Astrocyte (in vitro differentiated cells and primary cell): ENCODE data around the gene S100A3. TPM values are rescaled to one million over a fixed set of nuclear protein-coding genes. Genes with fewer than 3 reads are reported as not detected.

Experiments used
- DNase-seq: peaks from one replicate; pipeline ENCODE4 v3.0.0-alpha.2; 2010; ENCODE audit warnings: low read depth
- FAIRE-seq: peaks from 2 replicates; lab custom pipeline; 2011; peaks lifted over from hg19 to GRCh38; lab: Jason Lieb, UNC
- H2AFZ ChIP-seq: 2 replicates; pipeline ENCODE4 v1.6.0; 2012; ENCODE audit warnings: low read depth, low read length, inconsistent platforms
- H3K27ac ChIP-seq: 2 replicates; pipeline ENCODE4 v1.5.1; 2011; ENCODE audit warnings: low read depth, low read length, inconsistent platforms
- H3K27me3 ChIP-seq: 2 replicates; pipeline ENCODE4 v1.6.0; 2011; ENCODE audit warnings: low read length, inconsistent platforms; ENCODE audit not compliant: insufficient read depth
- H3K36me3 ChIP-seq: 2 replicates; pipeline ENCODE4 v1.5.1; 2011; ENCODE audit warnings: low read length, inconsistent platforms; ENCODE audit not compliant: insufficient read depth
- H3K4me1 ChIP-seq: 2 replicates; pipeline ENCODE4 v1.5.1; 2011; ENCODE audit warnings: low read length, inconsistent platforms; ENCODE audit not compliant: insufficient read depth
- H3K4me2 ChIP-seq: 2 replicates; pipeline ENCODE4 v1.6.0; 2012; ENCODE audit warnings: low read length, inconsistent platforms
- H3K4me3 ChIP-seq: 2 replicates; pipeline ENCODE4 v1.5.1; 2011; ENCODE audit warnings: low read depth, mild to moderate bottlenecking, low read length, inconsistent platforms; ENCODE audit not compliant: insufficient read depth
- H3K79me2 ChIP-seq: 2 replicates; pipeline ENCODE4 v1.6.0; 2012; ENCODE audit warnings: mild to moderate bottlenecking, low read length, inconsistent platforms; ENCODE audit not compliant: insufficient read depth
- H3K9ac ChIP-seq: 2 replicates; pipeline ENCODE4 v1.6.0; 2012; ENCODE audit warnings: mild to moderate bottlenecking, low read length, inconsistent platforms
- H3K9me3 ChIP-seq: 2 replicates; pipeline ENCODE4 v1.5.1; 2012; ENCODE audit warnings: low read depth, mild to moderate bottlenecking, low read length, inconsistent platforms; ENCODE audit not compliant: insufficient read depth
- H4K20me1 ChIP-seq: 2 replicates; pipeline ENCODE4 v1.6.0; 2012; ENCODE audit warnings: low read length, inconsistent platforms; ENCODE audit not compliant: insufficient read depth
- H3K27ac Mint-ChIP-seq: one replicate; pipeline ENCODE4 v1.8.0; 2021; ENCODE audit warnings: mild to moderate bottlenecking, mixed read lengths; ENCODE audit not compliant: unreplicated experiment
- H3K27me3 Mint-ChIP-seq: one replicate; pipeline ENCODE4 v1.8.0; 2021; ENCODE audit warnings: low read depth, mixed read lengths; ENCODE audit not compliant: unreplicated experiment
- H3K36me3 Mint-ChIP-seq: one replicate; pipeline ENCODE4 v1.8.0; 2021; ENCODE audit warnings: low read depth, mixed read lengths; ENCODE audit not compliant: unreplicated experiment
- H3K4me1 Mint-ChIP-seq: one replicate; pipeline ENCODE4 v1.8.0; 2021; ENCODE audit warnings: low read depth, mixed read lengths; ENCODE audit not compliant: unreplicated experiment
- H3K4me3 Mint-ChIP-seq: one replicate; pipeline ENCODE4 v1.8.0; 2021; ENCODE audit warnings: mild to moderate bottlenecking, moderate library complexity, mixed read lengths; ENCODE audit not compliant: unreplicated experiment
- H3K9me3 Mint-ChIP-seq: one replicate; pipeline ENCODE4 v1.8.0; 2021; ENCODE audit warnings: mild to moderate bottlenecking, mixed read lengths; ENCODE audit not compliant: unreplicated experiment
- CTCF ChIP-seq: IDR thresholded peaks from 2 replicates; pipeline ENCODE4 v1.5.1; 2011; ENCODE audit warnings: low read depth, mild to moderate bottlenecking, inconsistent platforms, low read length, moderate library complexity; ENCODE audit not compliant: insufficient read depth
- EZH2 ChIP-seq: IDR thresholded peaks from 2 replicates; pipeline ENCODE4 v1.6.1; 2012; ENCODE audit warnings: mild to moderate bottlenecking, low read length, inconsistent platforms; ENCODE audit not compliant: insufficient read depth
- total RNA-seq: library from RNA; stranded (reverse); gene quantifications from 2 replicates; pipeline ENCODE4 v1.2.1, GENCODE V29; 2021

The S100A3 gene
- total RNA-seq, 1 donor from 2014 or later = 14.6 TPM

GRCh38 chr1:153557877-153558276 lies 8.8 kb upstream of the S100A3 start:
- no peaks in the 10 kb centered on the region for H3K9me3 ChIP-seq
- peaks cover 12% of the 10 kb centered on the region for H3K4me1 Mint-ChIP-seq
- no peak overlapping the region for H3K9ac ChIP-seq
- no peak overlapping the region for H3K27ac ChIP-seq
- H3K9me3 Mint-ChIP-seq = peaks cover 5% of the 10 kb centered on the region
- no peak overlapping the region for H3K27ac Mint-ChIP-seq
- DNase-seq = no peak
- no peaks in the 10 kb centered on the region for H3K36me3 Mint-ChIP-seq
- TF ChIP-seq EZH2 = no peak
- TF ChIP-seq CTCF = no peak
- H3K4me3 ChIP-seq = no peak overlapping the region
- no peaks in the 10 kb centered on the region for H3K27me3 Mint-ChIP-seq
- H3K36me3 ChIP-seq = no peaks in the 10 kb centered on the region
- H2AFZ ChIP-seq = no peak overlapping the region
- H3K27me3 ChIP-seq = no peaks in the 10 kb centered on the region
- H3K4me2 ChIP-seq = no peak overlapping the region
- no peaks in the 10 kb centered on the region for H4K20me1 ChIP-seq
- no peak for FAIRE-seq
- H3K79me2 ChIP-seq = no peaks in the 10 kb centered on the region
- H3K4me3 Mint-ChIP-seq = no peak overlapping the region
- peaks cover 3% of the 10 kb centered on the region for H3K4me1 ChIP-seq

- FAIRE-seq = no peak
- no peaks in the 10 kb centered on the region for H3K9me3 ChIP-seq
- H3K36me3 Mint-ChIP-seq = no peaks in the 10 kb centered on the region
- H3K9me3 Mint-ChIP-seq = peaks cover 5% of the 10 kb centered on the region
- H3K36me3 ChIP-seq = no peaks in the 10 kb centered on the region
- no peak overlapping the region for H3K4me2 ChIP-seq
- peaks cover 3% of the 10 kb centered on the region for H3K4me1 ChIP-seq
- no peak overlapping the region for H3K9ac ChIP-seq
- no peaks in the 10 kb centered on the region for H3K79me2 ChIP-seq
- H3K4me3 Mint-ChIP-seq = no peak overlapping the region
- H3K27me3 ChIP-seq = no peaks in the 10 kb centered on the region
- no peaks in the 10 kb centered on the region for H3K27me3 Mint-ChIP-seq
- H2AFZ ChIP-seq = no peak overlapping the region
- no peaks in the 10 kb centered on the region for H4K20me1 ChIP-seq
- H3K4me1 Mint-ChIP-seq = peaks cover 12% of the 10 kb centered on the region
- H3K27ac Mint-ChIP-seq = peak overlapping the region; percentile 8
- H3K4me3 ChIP-seq = no peak overlapping the region
- no peak for DNase-seq
- TF ChIP-seq EZH2 (no peak), CTCF (no peak)
- H3K27ac ChIP-seq = no peak overlapping the region
Observed at GRCh38 chr1:153556348-153556747, 7.3 kb upstream of the S100A3 start.

- no peaks in the 10 kb centered on the region for H3K9me3 ChIP-seq
- no peak for FAIRE-seq
- H3K27me3 ChIP-seq = no peaks in the 10 kb centered on the region
- TF ChIP-seq CTCF (no peak), EZH2 (no peak)
- Mint-ChIP-seq H3K4me3 (no peak overlapping the region), H3K27me3 (no peaks in the 10 kb centered on the region), H3K36me3 (no peaks in the 10 kb centered on the region), H3K9me3 (peaks cover 5% of the 10 kb centered on the region), H3K4me1 (peaks cover 28% of the 10 kb centered on the region), H3K27ac (peak overlapping the region; percentile 24)
- no peaks in the 10 kb centered on the region for H3K79me2 ChIP-seq
- H4K20me1 ChIP-seq = no peaks in the 10 kb centered on the region
- no peaks in the 10 kb centered on the region for H3K36me3 ChIP-seq
- DNase-seq = no peak
- H2AFZ ChIP-seq = no peak overlapping the region
- no peak overlapping the region for H3K27ac ChIP-seq
- H3K4me3 ChIP-seq = no peak overlapping the region
- H3K4me1 ChIP-seq = peaks cover 13% of the 10 kb centered on the region
- H3K9ac ChIP-seq = no peak overlapping the region
- no peak overlapping the region for H3K4me2 ChIP-seq
Observed at GRCh38 chr1:153553830-153554541, 4.9 kb upstream of the S100A3 start.
